AG08395 (cell line): Measurements from ENCODE around the gene TAF13.
"Not testable (repeated sequence)": the region's sequence is repeated elsewhere in the genome, so short reads cannot be mapped to it uniquely, and the experiment has no call there.

Experiments
- DNase-seq: peaks from one replicate; pipeline ENCODE4 v3.0.0; 2012; ENCODE audit warnings: mixed read lengths, low spot score

Gene TAF13

GRCh38 chr1:109046671-109047070 lies 29.1 kb downstream of the TAF13 start:
- no peak for DNase-seq

DNA sequence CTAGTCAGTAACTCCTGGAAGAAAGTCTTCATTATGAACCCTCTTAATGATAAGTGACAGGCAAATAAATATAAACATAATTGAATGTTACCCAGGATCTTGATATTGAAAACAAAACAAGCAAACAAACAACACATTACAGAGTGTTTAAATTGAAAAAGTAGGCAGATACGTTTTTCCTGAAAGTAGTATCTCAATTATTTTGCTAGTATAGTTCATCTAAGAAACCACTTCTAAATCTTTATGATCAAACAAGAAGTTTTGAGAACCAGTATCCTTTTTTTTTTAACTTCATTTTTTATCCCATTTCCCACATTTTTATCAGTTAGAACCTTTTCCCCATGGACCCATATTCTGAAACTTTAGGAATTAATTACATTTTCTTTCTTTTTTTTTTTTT lies 30.2 kb downstream of the TAF13 start:
- DNase-seq = no peak

DNA sequence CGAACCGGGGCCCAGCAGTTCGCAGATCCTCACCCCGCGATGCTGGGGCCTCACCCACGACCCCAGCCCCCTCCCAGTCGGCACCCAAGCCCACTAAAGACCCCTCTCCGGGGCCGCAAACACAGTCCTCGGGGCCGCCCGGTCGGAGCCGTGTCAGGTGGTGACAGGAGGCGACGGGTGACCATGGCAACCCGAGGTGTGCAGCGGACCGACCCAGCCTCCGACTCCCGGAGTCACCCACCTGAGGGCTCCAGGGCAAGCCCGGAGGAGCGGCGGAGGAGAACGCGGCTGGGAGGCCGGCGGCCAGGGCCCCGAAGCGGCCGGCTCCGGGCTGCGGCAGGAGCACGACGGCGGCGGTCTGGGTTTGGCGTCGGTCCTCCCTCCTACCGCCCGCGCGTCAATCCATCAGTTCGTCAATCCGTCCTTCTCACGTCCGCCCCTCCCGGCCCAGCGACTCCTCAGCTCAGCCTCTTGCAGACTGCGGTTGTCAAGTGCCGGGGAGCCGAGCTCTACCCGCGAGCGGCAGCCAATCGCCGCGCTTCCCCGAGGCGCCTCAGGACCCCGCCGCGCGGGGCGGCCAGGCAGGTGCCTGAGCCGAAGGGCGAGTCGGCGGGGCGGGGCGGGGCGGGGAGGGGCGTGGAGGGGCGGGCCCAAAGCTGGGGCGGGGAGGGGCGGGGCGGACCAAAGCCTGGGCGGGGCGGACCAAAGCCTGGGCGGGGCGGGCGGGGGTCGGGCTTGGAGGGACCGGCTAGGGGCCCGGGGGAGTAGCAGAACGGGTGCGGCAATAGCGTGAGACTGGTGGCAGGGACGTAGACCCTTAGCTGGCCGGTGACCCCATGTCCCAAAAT lies 34.0 kb downstream of the TAF13 start, which contains the start of gene WDR47:
Gene WDR47, minus strand, starts transcription at position 482 of the 848 bp plus-strand sequence. CDS start 18,590 bp downstream, outside the sequence.
- DNase-seq = peak; percentile 99

DNA sequence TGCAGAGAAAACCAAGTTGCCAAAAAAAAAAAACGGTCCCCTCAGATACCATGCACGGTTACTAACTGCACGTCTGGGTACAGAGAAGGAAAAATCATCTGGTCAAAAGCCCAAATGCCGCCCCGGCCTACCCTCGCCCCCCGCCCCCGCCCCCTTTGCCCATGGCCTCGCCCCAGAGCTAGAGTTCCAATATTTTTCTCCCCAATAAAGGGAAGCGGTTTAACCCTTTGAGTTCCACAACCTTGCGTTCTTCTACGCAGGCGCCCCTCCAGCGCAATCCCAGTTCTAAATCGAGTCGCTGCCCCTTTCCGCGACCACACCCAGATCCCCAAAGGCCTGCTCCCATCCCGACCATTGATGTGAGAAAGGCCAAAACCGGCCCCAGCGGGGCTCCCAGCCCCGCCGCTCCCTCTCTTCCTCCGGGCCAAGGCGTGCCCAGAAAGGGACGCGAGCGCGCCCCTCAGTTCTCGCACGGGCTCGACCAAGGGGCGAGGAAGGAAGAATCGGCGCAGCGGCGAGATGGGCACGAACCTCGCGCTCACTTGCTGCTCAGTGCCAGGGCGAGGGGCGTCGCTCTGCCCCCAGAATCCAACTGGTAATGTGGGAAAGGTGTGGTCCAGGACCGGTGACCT lies 34.7 kb downstream of the TAF13 start:
- peak; percentile 12 for DNase-seq

GRCh38 chr1:109040627-109040988 lies 35.2 kb downstream of the TAF13 start:
- no peak for DNase-seq

DNA sequence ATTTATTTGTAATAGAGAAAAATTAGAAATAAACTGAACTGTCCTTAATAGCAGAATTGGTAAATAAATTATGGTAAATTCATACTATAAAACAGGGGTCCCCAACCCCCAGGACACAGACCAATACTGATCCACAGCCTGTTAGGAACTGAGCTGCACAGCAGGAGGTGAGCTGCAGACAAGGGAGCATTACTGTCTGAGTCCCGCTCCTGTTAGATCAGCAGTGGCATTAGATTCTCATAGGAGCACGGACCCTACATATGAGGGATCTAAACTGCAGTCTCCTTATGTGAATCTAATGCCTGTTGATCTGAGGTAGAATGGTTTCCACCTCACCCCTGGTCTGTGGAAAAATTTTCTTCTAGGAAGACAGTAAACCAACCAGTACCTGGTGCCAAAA lies 41.4 kb downstream of the TAF13 start:
- no peak for DNase-seq

GRCh38 chr1:109029493-109029892 lies 46.3 kb downstream of the TAF13 start:
- not testable (repeated sequence) for DNase-seq

GRCh38 chr1:109027841-109028240 lies 48.0 kb downstream of the TAF13 start:
- DNase-seq = no peak

- DNase-seq = no peak
These were observed 50.1 kb downstream of the TAF13 start for GRCh38 chr1:109025694-109026093.

GRCh38 chr1:109024646-109025045 lies 51.2 kb downstream of the TAF13 start:
- no peak for DNase-seq

GRCh38 chr1:109020693-109021257 lies 55.0 kb downstream of the TAF13 start:
- no peak for DNase-seq

- not testable (repeated sequence) for DNase-seq
These were observed 58.1 kb downstream of the TAF13 start for GRCh38 chr1:109017719-109018118.

DNA sequence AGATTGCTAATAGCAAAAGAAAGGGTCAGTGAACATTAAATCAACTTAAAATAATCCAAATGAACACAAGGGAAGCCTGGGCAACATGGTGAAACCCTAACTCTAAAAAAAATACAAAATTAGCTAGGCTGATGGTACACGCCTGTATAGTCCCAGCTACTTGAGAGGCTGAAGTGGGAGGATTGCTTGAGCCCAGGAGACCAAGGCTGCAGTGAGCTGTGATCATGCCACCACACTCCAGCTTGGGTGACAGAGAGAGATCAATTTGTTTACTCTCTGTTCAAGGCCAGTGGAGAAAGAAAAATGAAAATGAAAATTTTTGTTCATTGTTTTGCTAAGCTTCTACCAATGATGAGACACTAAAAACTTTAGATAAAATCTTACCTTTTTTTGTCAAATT lies 58.7 kb downstream of the TAF13 start:
- no peak for DNase-seq
